PC-3 (cell line): ENCODE measurements around the gene SMIM32.

ENCODE experiments used
- EZH2phosphoT487 ChIP-seq: fragments of 300-600 bp; sonication (generic); IDR thresholded peaks from 2 replicates; pipeline ENCODE4 v1.6.1; 2018; ENCODE audit warnings: mild to moderate bottlenecking, antibody characterized with exemption, low read length, borderline replicate concordance
- TF ChIP-seq, protein P1 (sequence below): fragments of 300-600 bp; sonication (generic); conservative IDR thresholded peaks from 2 replicates; pipeline ENCODE4 v1.5.1; 2017; ENCODE audit warnings: antibody characterized with exemption, low read depth, mild to moderate bottlenecking, low read length

DNA sequence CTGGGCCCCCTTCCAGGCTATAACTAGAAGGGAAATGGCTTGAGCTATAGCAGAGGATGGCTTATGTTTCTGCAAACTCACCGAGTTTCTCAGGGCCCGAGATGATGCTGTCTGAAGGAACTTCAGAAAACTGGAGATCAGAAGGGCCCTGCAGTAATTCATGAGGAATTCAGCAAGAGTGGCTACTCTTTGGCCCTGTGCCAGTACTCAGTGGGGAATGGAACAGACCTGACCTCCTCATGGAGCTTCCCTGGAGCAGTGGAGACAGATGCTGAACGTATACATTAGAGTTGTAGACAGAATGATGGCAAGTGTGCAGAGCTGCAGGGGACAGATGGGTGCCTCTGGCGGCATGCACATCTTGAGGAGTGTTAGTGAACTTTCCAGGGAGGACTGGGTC is 17.3 kb upstream of the SMIM32 start:
- no peak for TF ChIP-seq EZH2phosphoT487
- TF ChIP-seq, protein P1, sequence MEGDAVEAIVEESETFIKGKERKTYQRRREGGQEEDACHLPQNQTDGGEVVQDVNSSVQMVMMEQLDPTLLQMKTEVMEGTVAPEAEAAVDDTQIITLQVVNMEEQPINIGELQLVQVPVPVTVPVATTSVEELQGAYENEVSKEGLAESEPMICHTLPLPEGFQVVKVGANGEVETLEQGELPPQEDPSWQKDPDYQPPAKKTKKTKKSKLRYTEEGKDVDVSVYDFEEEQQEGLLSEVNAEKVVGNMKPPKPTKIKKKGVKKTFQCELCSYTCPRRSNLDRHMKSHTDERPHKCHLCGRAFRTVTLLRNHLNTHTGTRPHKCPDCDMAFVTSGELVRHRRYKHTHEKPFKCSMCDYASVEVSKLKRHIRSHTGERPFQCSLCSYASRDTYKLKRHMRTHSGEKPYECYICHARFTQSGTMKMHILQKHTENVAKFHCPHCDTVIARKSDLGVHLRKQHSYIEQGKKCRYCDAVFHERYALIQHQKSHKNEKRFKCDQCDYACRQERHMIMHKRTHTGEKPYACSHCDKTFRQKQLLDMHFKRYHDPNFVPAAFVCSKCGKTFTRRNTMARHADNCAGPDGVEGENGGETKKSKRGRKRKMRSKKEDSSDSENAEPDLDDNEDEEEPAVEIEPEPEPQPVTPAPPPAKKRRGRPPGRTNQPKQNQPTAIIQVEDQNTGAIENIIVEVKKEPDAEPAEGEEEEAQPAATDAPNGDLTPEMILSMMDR, result no peak
